IPS DF 6.9 (cell line): ENCODE data around the gene MOB1A.
"Not testable (repeated sequence)": the region's sequence is repeated elsewhere in the genome, so short reads cannot be mapped to it uniquely, and the experiment has no call there.

Source experiments
- DNase-seq: peaks from one replicate; pipeline ENCODE4 v3.0.0-alpha.2; 2013; ENCODE audit warnings: low read depth, low spot score
- H3K27ac ChIP-seq: one replicate; pipeline ENCODE4 v1.5.1; 2013; ENCODE audit warnings: low read length, control low read depth
- H3K27me3 ChIP-seq: 2 replicates; pipeline ENCODE4 v1.6.1; 2013; ENCODE audit warnings: mild to moderate bottlenecking, low read length; ENCODE audit not compliant: control insufficient read depth, insufficient read depth
- H3K36me3 ChIP-seq: 2 replicates; pipeline ENCODE4 v1.6.1; 2013; ENCODE audit warnings: low read length; ENCODE audit not compliant: control insufficient read depth, insufficient read depth
- H3K4me1 ChIP-seq: 2 replicates; pipeline ENCODE4 v1.6.1; 2013; ENCODE audit warnings: low read length; ENCODE audit not compliant: control insufficient read depth, insufficient read depth
- H3K4me3 ChIP-seq: 2 replicates; pipeline ENCODE4 v1.5.1; 2013; ENCODE audit warnings: mild to moderate bottlenecking, low read length
- H3K9me3 ChIP-seq: 2 replicates; pipeline ENCODE4 v1.6.1; 2013; ENCODE audit warnings: low read length, inconsistent platforms; ENCODE audit not compliant: control insufficient read depth, insufficient read depth
- WGBS: extraction: QIAGEN DNeasy Blood & Tissue Kit; methylation state at CpG from one replicate; pipeline ENCODE4 v1.1.7; 2013; ENCODE audit warnings: mixed read lengths, missing lambda C conversion rate; ENCODE audit not compliant: insufficient read length, insufficient coverage; 5-methylcytosine and 5-hydroxymethylcytosine counted together

Gene MOB1A

DNA sequence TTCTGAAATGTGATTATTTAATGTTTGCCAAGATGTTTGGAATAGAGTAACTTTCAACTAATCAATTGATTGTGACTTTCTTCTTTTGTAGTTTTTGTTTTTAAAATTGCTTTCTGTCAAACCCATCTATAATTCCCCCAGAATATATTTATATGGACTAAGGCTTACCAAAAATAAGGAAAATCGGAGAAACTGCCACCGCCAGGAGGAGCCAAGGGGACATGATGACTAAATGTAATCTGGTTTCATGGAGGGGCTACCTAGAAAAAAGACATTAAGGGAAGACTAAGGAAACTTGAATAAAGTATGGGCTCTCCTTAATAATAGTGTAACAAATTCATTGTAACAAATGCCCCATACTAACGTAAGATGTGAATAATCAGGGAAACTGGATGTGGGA is 50.5 kb downstream of the MOB1A start:
- DNase-seq, result no peak
- no CpG with 5 or more reads among the region's 3 CpGs for WGBS
- H3K27ac ChIP-seq, result no peak overlapping the region
- no peaks in the 10 kb centered on the region for H3K9me3 ChIP-seq
- H3K27me3 ChIP-seq, result peaks cover 2% of the 10 kb centered on the region; the same call in 1 of the 2 replicates
- H3K4me1 ChIP-seq, result peaks cover 2% of the 10 kb centered on the region; the same call in 1 of the 2 replicates
- no peak overlapping the region for H3K4me3 ChIP-seq
- no peaks in the 10 kb centered on the region for H3K36me3 ChIP-seq

DNA sequence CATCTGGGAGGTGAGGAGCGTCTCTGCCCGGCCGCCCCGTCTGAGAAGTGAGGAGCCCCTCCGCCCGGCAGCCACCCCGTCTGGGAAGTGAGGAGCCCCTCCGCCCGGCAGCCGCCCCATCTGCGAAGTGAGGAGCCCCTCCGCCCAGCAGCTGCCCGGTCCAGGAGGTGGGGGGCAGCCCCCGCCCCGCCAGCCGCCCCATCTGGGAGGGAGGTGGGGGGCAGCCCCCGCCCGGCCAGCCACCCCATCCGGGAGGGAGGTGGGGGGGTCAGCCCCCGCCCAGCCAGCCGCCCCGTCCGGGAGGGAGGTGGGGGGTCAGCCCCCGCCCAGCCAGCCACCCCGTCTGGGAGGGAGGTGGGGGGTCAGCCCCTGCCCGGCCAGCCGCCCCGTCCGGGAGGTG is 54.7 kb downstream of the MOB1A start:
- WGBS, result no CpG with 5 or more reads among the region's 29 CpGs
- H3K4me3 ChIP-seq, H3K4me1 ChIP-seq, H3K27ac ChIP-seq, H3K36me3 ChIP-seq, H3K9me3 ChIP-seq, H3K27me3 ChIP-seq, DNase-seq: not testable (repeated sequence)

DNA sequence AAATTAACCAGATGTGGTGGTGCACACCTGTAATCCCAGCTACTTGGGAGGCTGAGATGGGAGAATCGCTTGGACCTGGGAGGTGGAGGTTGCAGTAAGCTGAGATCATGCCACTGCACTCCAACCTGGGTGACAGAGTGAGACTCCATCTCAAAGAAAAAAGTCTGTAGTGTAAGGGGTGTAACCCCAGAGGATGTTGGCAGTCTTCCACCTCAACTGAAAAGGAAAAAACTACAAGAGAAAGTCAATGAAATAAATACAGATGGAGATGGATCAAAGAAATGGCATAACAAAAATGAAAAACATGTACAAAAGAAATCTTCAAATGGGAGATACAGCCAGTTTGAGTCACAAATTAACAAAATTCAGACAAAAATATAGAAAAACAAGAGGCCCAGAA is 56.8 kb downstream of the MOB1A start:
- not testable (repeated sequence) for H3K27me3 ChIP-seq, H3K4me3 ChIP-seq, H3K4me1 ChIP-seq, H3K27ac ChIP-seq, DNase-seq, H3K9me3 ChIP-seq, H3K36me3 ChIP-seq
- WGBS, result no CpG with 5 or more reads among the region's 1 CpG

GRCh38 chr2:74119912-74120825 is 58.5 kb downstream of the MOB1A start:
- peak; percentile 80 for DNase-seq
- Histone ChIP-seq H3K9me3 (peaks cover 2% of the 10 kb centered on the region; the same call in 1 of the 2 replicates), H3K27me3 (no peaks in the 10 kb centered on the region), H3K4me1 (no peaks in the 10 kb centered on the region), H3K4me3 (peak overlapping the region; percentile 92), H3K36me3 (no peaks in the 10 kb centered on the region), H3K27ac (no peak overlapping the region)
- no CpG with 5 or more reads among the region's 59 CpGs for WGBS

- H3K27ac ChIP-seq, result no peak overlapping the region
- no peaks in the 10 kb centered on the region for H3K36me3 ChIP-seq
- H3K4me1 ChIP-seq, result no peaks in the 10 kb centered on the region
- no peaks in the 10 kb centered on the region for H3K27me3 ChIP-seq
- DNase-seq, result no peak
- H3K4me3 ChIP-seq, result no peak overlapping the region
- peaks cover 2% of the 10 kb centered on the region; the same call in 1 of the 2 replicates for H3K9me3 ChIP-seq
Observed at GRCh38 chr2:74119339-74119738, 59.3 kb downstream of the MOB1A start.

GRCh38 chr2:74111380-74111779 is 67.3 kb downstream of the MOB1A start:
- Histone ChIP-seq H3K4me1 (peaks cover 1% of the 10 kb centered on the region; the same call in 1 of the 2 replicates), H3K4me3 (no peak overlapping the region), H3K9me3 (no peaks in the 10 kb centered on the region), H3K27me3 (no peaks in the 10 kb centered on the region), H3K27ac (no peak overlapping the region), H3K36me3 (no peaks in the 10 kb centered on the region)
- no peak for DNase-seq

- H3K36me3 ChIP-seq, result no peaks in the 10 kb centered on the region
- H3K4me1 ChIP-seq, result peaks cover 3% of the 10 kb centered on the region; the same call in 1 of the 2 replicates
- H3K4me3 ChIP-seq, result no peak overlapping the region
- H3K9me3 ChIP-seq, result no peaks in the 10 kb centered on the region
- no peaks in the 10 kb centered on the region for H3K27me3 ChIP-seq
- no peak for DNase-seq
- WGBS, result no CpG with 5 or more reads among the region's 3 CpGs
- no peak overlapping the region for H3K27ac ChIP-seq
Observed at GRCh38 chr2:74110537-74110936, 68.1 kb downstream of the MOB1A start.

DNA sequence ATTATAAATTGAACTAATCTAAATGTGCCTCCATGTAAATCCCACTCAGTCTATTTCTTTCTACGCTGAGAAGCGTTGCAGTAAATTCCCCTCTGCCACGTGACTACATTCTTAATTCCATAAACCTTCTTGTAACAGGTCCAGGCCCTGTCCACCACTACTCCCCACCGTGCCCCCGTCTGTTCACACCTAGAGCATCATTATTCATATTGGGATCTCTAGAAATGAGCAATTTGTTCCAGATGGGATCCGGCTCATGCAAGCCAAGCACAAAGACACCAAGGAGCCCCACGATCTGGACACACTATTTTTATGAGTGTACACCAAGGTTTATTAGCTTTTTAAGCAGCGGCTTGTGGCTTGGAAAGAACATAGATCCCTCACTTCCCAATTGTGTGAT is 69.1 kb downstream of the MOB1A start:
- no CpG with 5 or more reads among the region's 8 CpGs for WGBS

GRCh38 chr2:74107071-74107470 is 71.6 kb downstream of the MOB1A start:
- Histone ChIP-seq H3K27me3 (no peaks in the 10 kb centered on the region), H3K4me1 (peaks cover 3% of the 10 kb centered on the region; the same call in 1 of the 2 replicates), H3K36me3 (no peaks in the 10 kb centered on the region), H3K27ac (no peak overlapping the region), H3K4me3 (no peak overlapping the region), H3K9me3 (no peaks in the 10 kb centered on the region)
- DNase-seq, result no peak
- WGBS, result no CpG with 5 or more reads among the region's 12 CpGs

More for the DNA sequence above, 69.1 kb downstream of the MOB1A start:
- H3K27ac ChIP-seq, result no peak overlapping the region
- H3K36me3 ChIP-seq, result no peaks in the 10 kb centered on the region
- DNase-seq, result no peak
- no peaks in the 10 kb centered on the region for H3K27me3 ChIP-seq
- H3K4me3 ChIP-seq, result no peak overlapping the region
- no peaks in the 10 kb centered on the region for H3K9me3 ChIP-seq
- peaks cover 3% of the 10 kb centered on the region; the same call in 1 of the 2 replicates for H3K4me1 ChIP-seq

DNA sequence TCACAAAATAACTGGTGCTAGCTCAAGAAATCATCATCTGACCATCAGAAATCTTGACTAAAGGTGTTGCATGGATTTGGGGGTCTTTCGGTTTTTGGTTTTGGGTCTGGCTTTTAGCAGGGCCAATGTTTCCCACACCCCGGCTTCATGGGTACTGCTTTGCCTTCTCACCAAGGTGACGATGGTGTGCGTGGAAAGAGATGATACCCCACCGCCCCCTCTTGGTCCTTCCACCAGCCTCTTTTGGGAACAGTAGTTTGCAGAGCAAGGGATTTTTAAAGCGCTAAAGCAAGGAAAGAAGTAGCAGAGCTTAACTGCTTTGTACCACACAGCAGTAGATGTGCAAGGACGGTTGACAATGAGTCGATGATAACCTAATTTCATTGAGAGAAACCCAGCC is 73.3 kb downstream of the MOB1A start:
- no peaks in the 10 kb centered on the region for H3K27me3 ChIP-seq

GRCh38 chr2:74104839-74105238 is 73.8 kb downstream of the MOB1A start:
- no peak overlapping the region for H3K27ac ChIP-seq
- WGBS, result no CpG with 5 or more reads among the region's 7 CpGs

More for the DNA sequence above, 73.3 kb downstream of the MOB1A start:
- H3K4me1 ChIP-seq, result peaks cover 3% of the 10 kb centered on the region; the same call in 1 of the 2 replicates
- DNase-seq, result no peak
- no peaks in the 10 kb centered on the region for H3K9me3 ChIP-seq
- no peak overlapping the region for H3K27ac ChIP-seq
- H3K36me3 ChIP-seq, result peaks cover 5% of the 10 kb centered on the region; the same call in 1 of the 2 replicates
- no CpG with 5 or more reads among the region's 8 CpGs for whole genome bisulfite sequencing
- H3K4me3 ChIP-seq, result no peak overlapping the region

More at GRCh38 chr2:74104839-74105238, 73.8 kb downstream of the MOB1A start:
- Histone ChIP-seq H3K4me1 (peaks cover 3% of the 10 kb centered on the region; the same call in 1 of the 2 replicates), H3K36me3 (peaks cover 10% of the 10 kb centered on the region; the same call in 1 of the 2 replicates), H3K4me3 (no peak overlapping the region), H3K27me3 (no peaks in the 10 kb centered on the region), H3K9me3 (no peaks in the 10 kb centered on the region)
- no peak for DNase-seq
